AG10803 (cell line): Measurements from ENCODE around the gene GRIN2A.

ENCODE experiments used
- DNase-seq: peaks from one replicate; pipeline ENCODE4 v3.0.0; 2010; ENCODE audit warnings: low read depth
- H3K4me3 ChIP-seq: 2 replicates; pipeline ENCODE4 v1.5.1; 2011; ENCODE audit warnings: mild to moderate bottlenecking, low read length, control low read depth
- TF ChIP-seq, protein P1 (sequence below): conservative IDR thresholded peaks from 2 replicates; pipeline ENCODE4 v1.5.1; 2011; ENCODE audit warnings: mild to moderate bottlenecking, low read length, control low read depth, inconsistent platforms

GRIN2A gene

DNA sequence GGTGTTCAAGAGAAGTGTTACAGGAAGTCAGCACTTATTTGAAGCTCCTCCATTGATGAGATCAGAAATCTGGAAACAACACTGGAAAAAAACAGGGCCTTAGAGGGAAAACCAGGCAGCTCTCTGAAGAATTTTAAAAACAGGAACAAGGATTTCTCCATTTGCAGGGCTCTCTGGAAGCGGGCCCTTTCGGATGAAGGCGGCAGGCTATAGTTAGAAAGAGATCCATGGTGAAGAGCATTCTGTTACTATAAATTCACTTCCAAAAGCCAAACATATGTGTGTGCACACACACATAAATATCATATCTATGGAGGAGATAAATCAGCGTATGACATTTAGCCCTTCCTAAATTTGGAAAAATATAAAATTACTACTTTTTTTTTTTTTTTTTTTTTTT lies 42.6 kb upstream of the GRIN2A start:
- no peak for DNase-seq
- TF ChIP-seq, protein P1, sequence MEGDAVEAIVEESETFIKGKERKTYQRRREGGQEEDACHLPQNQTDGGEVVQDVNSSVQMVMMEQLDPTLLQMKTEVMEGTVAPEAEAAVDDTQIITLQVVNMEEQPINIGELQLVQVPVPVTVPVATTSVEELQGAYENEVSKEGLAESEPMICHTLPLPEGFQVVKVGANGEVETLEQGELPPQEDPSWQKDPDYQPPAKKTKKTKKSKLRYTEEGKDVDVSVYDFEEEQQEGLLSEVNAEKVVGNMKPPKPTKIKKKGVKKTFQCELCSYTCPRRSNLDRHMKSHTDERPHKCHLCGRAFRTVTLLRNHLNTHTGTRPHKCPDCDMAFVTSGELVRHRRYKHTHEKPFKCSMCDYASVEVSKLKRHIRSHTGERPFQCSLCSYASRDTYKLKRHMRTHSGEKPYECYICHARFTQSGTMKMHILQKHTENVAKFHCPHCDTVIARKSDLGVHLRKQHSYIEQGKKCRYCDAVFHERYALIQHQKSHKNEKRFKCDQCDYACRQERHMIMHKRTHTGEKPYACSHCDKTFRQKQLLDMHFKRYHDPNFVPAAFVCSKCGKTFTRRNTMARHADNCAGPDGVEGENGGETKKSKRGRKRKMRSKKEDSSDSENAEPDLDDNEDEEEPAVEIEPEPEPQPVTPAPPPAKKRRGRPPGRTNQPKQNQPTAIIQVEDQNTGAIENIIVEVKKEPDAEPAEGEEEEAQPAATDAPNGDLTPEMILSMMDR, result no peak
- no peak overlapping the region for H3K4me3 ChIP-seq

DNA sequence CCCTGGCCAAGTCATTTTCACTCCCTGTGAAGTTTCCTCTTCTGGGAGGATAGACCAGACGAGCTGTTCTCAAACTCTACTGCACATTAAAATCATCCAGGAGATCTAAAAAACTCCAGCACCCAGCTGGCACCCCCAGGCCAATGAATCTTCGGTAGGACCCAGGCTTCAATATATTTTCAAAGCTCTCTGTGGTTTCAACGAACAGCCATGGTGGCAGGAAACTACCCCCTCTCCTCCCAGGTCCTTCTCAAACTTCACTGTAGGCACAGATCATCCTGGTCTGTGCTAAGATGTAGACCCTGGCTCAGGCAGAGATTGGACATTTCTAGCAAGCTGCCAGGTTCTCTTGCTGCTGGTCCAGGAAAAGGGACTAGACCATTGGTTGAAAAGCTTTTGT lies 38.7 kb upstream of the GRIN2A start:
- no peak for DNase-seq
- TF ChIP-seq, protein P1, result no peak
- H3K4me3 ChIP-seq, result no peak overlapping the region

DNA sequence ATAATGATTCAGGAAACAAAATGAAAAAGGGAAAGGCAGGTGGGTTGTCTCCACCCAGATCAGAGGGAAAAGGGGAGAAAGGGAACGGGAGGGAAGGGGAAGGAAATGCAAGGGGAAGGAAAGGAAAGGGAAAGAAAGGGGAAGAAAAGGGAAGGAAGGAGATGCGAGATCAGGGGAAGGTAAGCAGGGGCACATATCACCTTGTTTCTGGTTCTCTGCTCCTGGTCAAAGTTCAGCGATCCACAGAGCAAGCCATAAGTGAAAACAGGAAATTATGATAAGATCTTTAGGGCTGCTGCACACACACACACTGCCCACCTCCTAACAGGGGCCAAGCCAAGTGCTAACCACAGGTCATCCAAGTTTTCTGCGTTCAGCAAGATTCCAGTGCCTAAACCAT lies 37.5 kb upstream of the GRIN2A start:
- H3K4me3 ChIP-seq, result no peak overlapping the region
- TF ChIP-seq, protein P1, result no peak
- DNase-seq, result no peak

DNA sequence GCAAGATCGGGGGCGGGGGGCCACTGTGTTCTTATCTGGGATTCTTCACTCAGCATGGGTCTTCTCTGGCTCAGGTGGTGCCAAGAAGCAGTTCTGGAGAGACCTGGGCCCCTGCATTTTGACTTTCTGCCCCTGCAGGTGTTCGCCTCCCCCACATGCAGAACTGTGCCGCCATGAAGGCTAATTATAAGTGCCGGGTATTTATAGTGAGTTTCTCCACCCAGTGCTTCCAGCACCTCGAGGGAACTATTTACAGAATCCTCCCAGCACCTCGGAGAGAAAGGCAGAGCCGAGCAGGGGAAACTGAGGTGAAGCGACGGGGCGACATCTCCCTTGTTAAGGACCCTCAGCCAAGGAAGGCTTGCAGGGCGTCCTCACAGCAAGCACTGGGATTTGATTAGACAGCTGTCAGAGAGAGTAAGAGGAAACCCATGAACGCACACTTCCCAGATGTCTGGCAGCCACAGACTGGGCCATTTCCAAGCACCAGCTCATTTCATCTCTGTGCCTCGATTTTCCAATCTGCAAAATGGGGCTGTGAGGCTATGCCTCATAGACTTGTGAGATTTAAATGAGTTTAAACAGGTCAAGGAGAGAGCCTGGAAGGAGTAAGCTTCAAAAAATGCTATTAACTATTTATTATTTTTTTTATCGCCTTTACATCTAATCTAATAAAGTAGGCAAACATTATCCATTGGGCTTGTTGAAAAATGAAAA lies 36.4 kb upstream of the GRIN2A start:
- H3K4me3 ChIP-seq, result no peak overlapping the region
- DNase-seq, result no peak
- TF ChIP-seq, protein P1, result no peak

DNA sequence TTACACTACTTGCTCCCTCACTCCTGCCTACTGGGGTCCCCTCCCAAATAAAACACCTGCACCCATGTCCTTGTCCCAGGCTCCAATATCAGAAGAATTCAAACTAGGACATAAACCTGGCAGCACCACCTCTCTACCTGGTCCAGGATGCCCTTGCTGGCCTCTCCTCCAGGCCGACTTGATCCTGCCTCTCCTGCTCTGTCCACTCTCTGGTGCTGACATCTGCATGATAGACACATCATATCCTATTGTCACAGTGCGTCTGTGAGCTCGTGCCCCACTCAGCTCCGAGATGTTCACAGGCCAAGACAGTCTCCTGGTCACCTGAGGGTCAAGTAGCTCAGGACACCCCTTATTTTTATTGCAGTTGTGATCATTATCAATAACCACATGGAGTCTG lies 31.5 kb upstream of the GRIN2A start:
- TF ChIP-seq, protein P1, result no peak
- no peak overlapping the region for H3K4me3 ChIP-seq
- no peak for DNase-seq

DNA sequence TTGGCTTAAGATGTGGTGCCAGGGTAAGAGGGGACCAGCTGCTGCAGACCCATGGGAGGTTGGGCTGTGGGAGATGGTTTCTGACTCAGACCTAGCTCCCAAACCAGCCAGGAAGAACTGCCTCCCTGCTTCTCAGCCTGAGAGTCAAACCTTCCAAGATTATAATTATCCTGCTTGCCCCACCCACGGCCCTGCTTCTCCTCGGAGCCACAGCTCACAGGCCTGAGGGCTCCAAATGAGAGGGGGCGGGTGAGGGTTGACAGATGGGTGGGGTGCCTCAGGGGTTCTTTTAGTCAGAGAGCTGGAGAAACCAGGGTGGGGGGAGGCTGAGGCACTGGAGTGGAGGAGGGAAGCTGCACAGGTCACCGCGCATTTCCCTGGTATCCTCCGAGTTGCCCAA lies 28.7 kb upstream of the GRIN2A start:
- TF ChIP-seq, protein P1, result no peak
- DNase-seq, result no peak
- no peak overlapping the region for H3K4me3 ChIP-seq

DNA sequence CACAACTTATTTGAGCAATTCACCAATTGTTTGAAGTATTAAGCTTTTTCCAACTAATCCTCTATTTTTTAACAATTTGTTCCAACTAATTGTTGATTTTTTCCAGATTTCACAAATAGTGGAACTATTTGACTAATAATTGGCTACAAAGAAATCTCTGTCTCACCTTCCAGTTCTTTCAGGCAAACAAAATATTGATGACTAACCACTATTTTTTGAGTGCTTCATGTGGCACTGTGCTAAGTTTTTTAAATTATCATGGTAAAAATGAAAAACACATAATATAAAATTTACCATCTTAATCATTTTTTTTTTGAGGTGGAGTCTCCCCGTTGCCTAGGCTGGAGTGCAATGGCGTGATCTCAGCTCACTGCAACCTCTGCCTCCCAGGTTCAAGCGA lies 24.6 kb upstream of the GRIN2A start:
- TF ChIP-seq, protein P1, result no peak
- DNase-seq, result no peak
- H3K4me3 ChIP-seq, result no peak overlapping the region
